Glutamatergic neuron (in vitro differentiated cells): ENCODE measurements around the gene CRTAC1. TPM values are rescaled to one million over a fixed set of nuclear protein-coding genes. Genes with fewer than 3 reads are reported as not detected.

Experiments used
- DNase-seq: peaks from one replicate; pipeline ENCODE4 v3.0.0; 2022
- H3K27ac Mint-ChIP-seq: one replicate; pipeline ENCODE4 v1.8.0; 2020; ENCODE audit warnings: mild to moderate bottlenecking, mixed read lengths, inconsistent platforms; ENCODE audit not compliant: unreplicated experiment
- H3K27me3 Mint-ChIP-seq: one replicate; pipeline ENCODE4 v1.8.0; 2020; ENCODE audit warnings: mild to moderate bottlenecking, moderate library complexity, mixed read lengths, inconsistent platforms; ENCODE audit not compliant: unreplicated experiment
- H3K36me3 Mint-ChIP-seq: one replicate; pipeline ENCODE4 v1.8.0; 2020; ENCODE audit warnings: mild to moderate bottlenecking, mixed read lengths, inconsistent platforms; ENCODE audit not compliant: unreplicated experiment
- H3K4me1 Mint-ChIP-seq: one replicate; pipeline ENCODE4 v1.8.0; 2020; ENCODE audit warnings: mild to moderate bottlenecking, low read depth, mixed read lengths, inconsistent platforms; ENCODE audit not compliant: unreplicated experiment
- H3K4me3 Mint-ChIP-seq: one replicate; pipeline ENCODE4 v1.8.0; 2020; ENCODE audit warnings: mild to moderate bottlenecking, mixed read lengths, inconsistent platforms; ENCODE audit not compliant: unreplicated experiment
- H3K9me3 Mint-ChIP-seq: one replicate; pipeline ENCODE4 v1.8.0; 2020; ENCODE audit warnings: mild to moderate bottlenecking, moderate library complexity, mixed read lengths, inconsistent platforms; ENCODE audit not compliant: unreplicated experiment
- CTCF ChIP-seq: fragments of 200-600 bp; sonication (generic); IDR thresholded peaks from one replicate; pipeline ENCODE4 v1.5.0; 2021; ENCODE audit not compliant: partially characterized antibody, unreplicated experiment
- total RNA-seq: library from RNA; stranded (reverse); fragmentation: NEBNext Ultra II Directional; extraction: Animal tissue kit (Norgen Biotek cat#: 25700); gene quantifications from one replicate; pipeline ENCODE4 v1.2.1, GENCODE V29; 2021; ENCODE audit not compliant: unreplicated experiment

CRTAC1 gene
- total RNA-seq, 1 donor from 2014 or later: 2.5 TPM

GRCh38 chr10:97888641-97889262, 141.7 kb downstream of the CRTAC1 start:
- no peaks in the 10 kb centered on the region for H3K9me3 Mint-ChIP-seq
- no peak overlapping the region for H3K27ac Mint-ChIP-seq
- no peaks in the 10 kb centered on the region for H3K36me3 Mint-ChIP-seq
- peaks cover 6% of the 10 kb centered on the region for H3K27me3 Mint-ChIP-seq
- H3K4me1 Mint-ChIP-seq: peaks cover 4% of the 10 kb centered on the region
- no peak overlapping the region for H3K4me3 Mint-ChIP-seq
- DNase-seq: no peak
- no peak for TF ChIP-seq CTCF

GRCh38 chr10:97888134-97888533, 142.3 kb downstream of the CRTAC1 start:
- TF ChIP-seq CTCF: no peak
- DNase-seq: no peak
- H3K4me3 Mint-ChIP-seq: no peak overlapping the region
- no peak overlapping the region for H3K27ac Mint-ChIP-seq
- H3K9me3 Mint-ChIP-seq: no peaks in the 10 kb centered on the region
- peaks cover 4% of the 10 kb centered on the region for H3K4me1 Mint-ChIP-seq
- peaks cover 6% of the 10 kb centered on the region for H3K27me3 Mint-ChIP-seq
- no peaks in the 10 kb centered on the region for H3K36me3 Mint-ChIP-seq

- DNase-seq: no peak
- no peaks in the 10 kb centered on the region for H3K36me3 Mint-ChIP-seq
- peaks cover 4% of the 10 kb centered on the region for H3K4me1 Mint-ChIP-seq
- no peaks in the 10 kb centered on the region for H3K9me3 Mint-ChIP-seq
- H3K27ac Mint-ChIP-seq: no peak overlapping the region
- no peak for TF ChIP-seq CTCF
- H3K27me3 Mint-ChIP-seq: peaks cover 6% of the 10 kb centered on the region
- no peak overlapping the region for H3K4me3 Mint-ChIP-seq
These were observed 143.0 kb downstream of the CRTAC1 start for GRCh38 chr10:97887399-97887798.

GRCh38 chr10:97886286-97886685, 144.1 kb downstream of the CRTAC1 start:
- DNase-seq: no peak
- H3K27ac Mint-ChIP-seq: no peak overlapping the region
- no peak for TF ChIP-seq CTCF
- peaks cover 4% of the 10 kb centered on the region for H3K27me3 Mint-ChIP-seq
- no peaks in the 10 kb centered on the region for H3K36me3 Mint-ChIP-seq
- H3K4me3 Mint-ChIP-seq: no peak overlapping the region
- H3K9me3 Mint-ChIP-seq: no peaks in the 10 kb centered on the region
- H3K4me1 Mint-ChIP-seq: peaks cover under 1% of the 10 kb centered on the region

GRCh38 chr10:97883092-97883485, 147.3 kb downstream of the CRTAC1 start:
- DNase-seq: no peak
- H3K27me3 Mint-ChIP-seq: peaks cover 1% of the 10 kb centered on the region
- H3K4me3 Mint-ChIP-seq: no peak overlapping the region
- no peak for TF ChIP-seq CTCF
- no peak overlapping the region for H3K27ac Mint-ChIP-seq
- no peaks in the 10 kb centered on the region for H3K4me1 Mint-ChIP-seq
- no peaks in the 10 kb centered on the region for H3K36me3 Mint-ChIP-seq
- no peaks in the 10 kb centered on the region for H3K9me3 Mint-ChIP-seq
